ENCODE results near the gene VSTM5. TPM values are rescaled to one million over a fixed set of nuclear protein-coding genes. Genes with fewer than 3 reads are reported as not detected.

VSTM5 gene
- total and polyA plus RNA-seq, 7 donors = 0.23 to 3.6 (median 0.85) TPM; not detected in 1

- no peak for TF ChIP-seq EP300 (IDR thresholded peaks at IDR 0.05)
- TF ChIP-seq CTCF (IDR thresholded peaks at IDR 0.05) = no peak
- TF ChIP-seq POLR2A (IDR thresholded peaks at IDR 0.05) = no peak
- no peak for TF ChIP-seq POLR2AphosphoS5 (IDR thresholded peaks at IDR 0.05)
- intact Hi-C loops (cut with DNase I) = no loop called here
- H3K4me3 ChIP-seq = peak overlapping the region in 1 of 4 donors; percentile 57
- WGBS, 2 donors = 32 to 82% methylated on average over 5 of the region's 5 CpGs
- DNase-seq = no peak
- no peaks in the 10 kb centered on the region for H3K9me3 ChIP-seq
- H3K4me1 ChIP-seq = peaks cover 0 to 14% (median 8%) of the 10 kb centered on the region in 4 donors
- H3K36me3 ChIP-seq = no peaks in the 10 kb centered on the region
- H3K27ac ChIP-seq = no peak overlapping the region
- no peaks in the 10 kb centered on the region for H3K27me3 ChIP-seq
Measured at GRCh38 chr11:93849201-93849600, 1.2 kb downstream of the VSTM5 start.

DNA sequence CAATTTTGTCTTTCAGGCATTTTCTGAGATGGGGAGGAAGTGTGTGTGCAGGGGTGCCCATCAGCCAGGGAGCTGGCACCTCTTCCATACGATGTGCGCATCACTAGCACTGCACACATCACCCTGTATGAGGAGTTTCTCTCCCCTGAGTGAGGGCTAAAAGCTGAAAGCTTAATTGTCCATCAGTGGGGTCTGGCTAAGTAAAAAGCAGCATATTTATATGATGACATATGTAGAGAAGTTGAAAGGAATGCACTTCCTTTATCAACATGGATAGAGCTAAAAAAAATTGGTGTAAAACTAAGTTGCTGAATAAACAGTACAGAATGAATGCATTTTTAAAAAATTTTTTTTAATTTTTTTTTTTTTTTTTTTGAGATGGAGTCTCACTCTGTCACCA lies 4.0 kb downstream of the VSTM5 start:
- no peak overlapping the region for H3K4me3 ChIP-seq
- no peaks in the 10 kb centered on the region for H3K27me3 ChIP-seq
- no peak overlapping the region for H3K27ac ChIP-seq
- intact Hi-C loops (cut with DNase I) = no loop called here
- no peak for DNase-seq
- peaks cover 0 to 19% (median 8%) of the 10 kb centered on the region in 4 donors for H3K4me1 ChIP-seq
- 87 to 95% methylated on average over 2 of the region's 2 CpGs for WGBS, 2 donors
- no peaks in the 10 kb centered on the region for H3K36me3 ChIP-seq
- TF ChIP-seq CTCF (IDR thresholded peaks at IDR 0.05) (no peak), POLR2A (IDR thresholded peaks at IDR 0.05) (no peak), POLR2AphosphoS5 (IDR thresholded peaks at IDR 0.05) (no peak), EP300 (IDR thresholded peaks at IDR 0.05) (no peak)
- H3K9me3 ChIP-seq = no peaks in the 10 kb centered on the region

- H3K27ac ChIP-seq = no peak overlapping the region
- peaks cover 0 to 15% (median 4%) of the 10 kb centered on the region in 4 donors for H3K4me1 ChIP-seq
- 79 to 85% methylated on average over 8 of the region's 8 CpGs for WGBS, 2 donors
- H3K9me3 ChIP-seq = no peaks in the 10 kb centered on the region
- intact Hi-C loops (cut with DNase I) = no loop called here
- no peak overlapping the region for H3K4me3 ChIP-seq
- H3K27me3 ChIP-seq = no peaks in the 10 kb centered on the region
- TF ChIP-seq POLR2A (IDR thresholded peaks at IDR 0.05) = no peak
- no peak for DNase-seq
- H3K36me3 ChIP-seq = no peaks in the 10 kb centered on the region
Measured at GRCh38 chr11:93845181-93846092, 5.0 kb downstream of the VSTM5 start.

DNA sequence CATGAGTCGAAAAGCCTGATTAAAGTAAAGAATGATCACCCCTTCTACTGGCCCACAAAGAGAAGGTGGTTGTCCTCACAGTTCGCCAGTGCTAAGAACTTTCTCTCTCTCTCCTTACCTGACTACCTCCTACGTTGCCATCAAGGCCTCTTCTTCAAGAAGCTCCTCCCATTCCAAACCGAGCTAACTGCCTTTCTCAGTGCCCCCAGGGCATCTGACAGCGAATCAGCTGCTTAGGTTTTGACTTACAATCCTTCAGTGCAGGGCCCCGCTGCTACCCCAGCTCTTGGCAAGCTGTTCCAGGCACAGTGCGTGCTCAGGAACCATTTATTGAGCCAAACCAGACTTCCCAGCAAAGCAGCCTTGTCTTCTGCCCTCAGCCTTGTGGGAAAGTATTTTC lies 5.8 kb downstream of the VSTM5 start:
- Histone ChIP-seq H3K4me3 (no peak overlapping the region), H3K27me3 (no peaks in the 10 kb centered on the region), H3K27ac (no peak overlapping the region), H3K4me1 (peaks cover 0 to 8% (median under 1%) of the 10 kb centered on the region in 4 donors), H3K36me3 (no peaks in the 10 kb centered on the region), H3K9me3 (no peaks in the 10 kb centered on the region)
- no peak for TF ChIP-seq CTCF (IDR thresholded peaks at IDR 0.05)
- no peak for TF ChIP-seq EP300 (IDR thresholded peaks at IDR 0.05)
- TF ChIP-seq POLR2A (IDR thresholded peaks at IDR 0.05) = no peak
- TF ChIP-seq POLR2AphosphoS5 (IDR thresholded peaks at IDR 0.05) = no peak
- intact Hi-C loops (cut with DNase I) = no loop called here
- no peak for DNase-seq
- WGBS, 2 donors = 78 to 88% methylated on average over 7 of the region's 7 CpGs

DNA sequence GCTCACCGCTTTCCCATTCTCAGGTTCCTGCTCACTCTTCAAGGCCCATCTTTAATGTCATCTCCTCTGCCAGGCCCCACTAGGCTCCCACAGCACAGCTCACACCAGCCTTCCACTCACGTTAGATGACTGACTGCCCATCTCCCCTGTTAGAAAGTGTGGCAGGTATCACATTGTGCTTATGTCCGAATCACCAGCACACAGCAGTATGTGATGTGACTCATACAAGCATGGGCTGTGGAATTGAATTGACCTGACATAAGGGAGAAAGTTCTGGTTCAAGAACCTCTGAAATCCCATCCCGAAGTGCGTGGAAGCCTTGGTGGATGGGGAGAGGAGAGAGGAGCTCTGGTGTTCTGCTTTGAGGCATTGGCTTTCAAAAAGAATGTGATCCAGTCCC lies 6.5 kb downstream of the VSTM5 start:
- no peak overlapping the region for H3K27ac ChIP-seq
- no peak overlapping the region for H3K4me3 ChIP-seq
- 95 to 96% methylated on average over 5 of the region's 5 CpGs for WGBS, 2 donors
- no peak for DNase-seq
- H3K9me3 ChIP-seq = no peaks in the 10 kb centered on the region
- H3K4me1 ChIP-seq = peaks cover 0 to 9% (median 0%) of the 10 kb centered on the region in 4 donors
- intact Hi-C loops (cut with DNase I) = no loop called here
- H3K36me3 ChIP-seq = no peaks in the 10 kb centered on the region
- TF ChIP-seq POLR2A (IDR thresholded peaks at IDR 0.05) (no peak), POLR2AphosphoS5 (IDR thresholded peaks at IDR 0.05) (no peak), CTCF (IDR thresholded peaks at IDR 0.05) (no peak), EP300 (IDR thresholded peaks at IDR 0.05) (no peak)
- no peaks in the 10 kb centered on the region for H3K27me3 ChIP-seq

Data from sigmoid colon (tissue), 7 donors.